ENCODE measurements around the gene TNFAIP8L2.

TNFAIP8L2 gene

GRCh38 chr1:151156515-151156819 lies at the start of gene TNFAIP8L2:
Gene TNFAIP8L2 (plus strand): TSS chr1:151156649. CDS start chr1:151158698, 2,049 bp downstream.
- peak; percentile 76 for DNase-seq

DNA sequence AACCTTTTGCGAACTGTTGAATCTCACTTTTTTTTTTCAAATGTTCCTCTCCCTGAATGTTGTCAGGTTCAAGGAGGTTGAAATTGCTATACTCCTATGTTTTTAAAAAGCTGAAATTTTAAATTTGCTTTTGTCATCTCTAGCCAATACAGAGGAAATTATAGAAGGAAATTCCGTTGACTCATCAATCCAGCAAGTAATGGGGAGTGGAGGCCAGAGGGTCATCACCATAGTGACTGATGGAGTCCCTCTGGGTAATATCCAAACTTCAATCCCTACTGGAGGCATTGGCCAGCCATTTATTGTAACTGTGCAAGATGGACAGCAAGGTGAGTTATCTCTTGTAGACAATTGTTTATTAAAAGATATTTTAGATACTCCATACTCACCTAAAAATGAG lies 49.6 kb upstream of the TNFAIP8L2 start:
- DNase-seq = no peak

DNA sequence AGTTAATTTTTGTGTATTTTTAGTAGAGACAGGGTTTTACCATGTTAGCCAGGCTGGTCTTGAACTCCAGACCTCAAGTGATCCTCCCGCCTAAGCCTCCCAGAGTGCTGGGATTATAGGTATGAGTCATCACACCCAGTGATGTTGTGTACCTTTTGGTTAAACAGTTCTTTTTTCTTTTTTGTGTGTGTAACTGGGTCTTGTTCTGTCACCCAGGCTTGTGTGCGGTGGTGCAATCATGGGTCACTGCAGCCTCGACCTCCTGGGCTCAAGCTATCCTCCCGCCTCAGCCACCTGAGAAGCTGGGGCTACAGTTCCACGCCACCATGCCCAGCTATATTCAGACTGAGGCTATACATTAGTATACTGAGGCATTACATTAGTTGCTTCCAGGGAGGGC lies 48.1 kb upstream of the TNFAIP8L2 start:
- no peak for DNase-seq

GRCh38 chr1:151113877-151114276 lies 42.6 kb upstream of the TNFAIP8L2 start:
- DNase-seq = no peak

DNA sequence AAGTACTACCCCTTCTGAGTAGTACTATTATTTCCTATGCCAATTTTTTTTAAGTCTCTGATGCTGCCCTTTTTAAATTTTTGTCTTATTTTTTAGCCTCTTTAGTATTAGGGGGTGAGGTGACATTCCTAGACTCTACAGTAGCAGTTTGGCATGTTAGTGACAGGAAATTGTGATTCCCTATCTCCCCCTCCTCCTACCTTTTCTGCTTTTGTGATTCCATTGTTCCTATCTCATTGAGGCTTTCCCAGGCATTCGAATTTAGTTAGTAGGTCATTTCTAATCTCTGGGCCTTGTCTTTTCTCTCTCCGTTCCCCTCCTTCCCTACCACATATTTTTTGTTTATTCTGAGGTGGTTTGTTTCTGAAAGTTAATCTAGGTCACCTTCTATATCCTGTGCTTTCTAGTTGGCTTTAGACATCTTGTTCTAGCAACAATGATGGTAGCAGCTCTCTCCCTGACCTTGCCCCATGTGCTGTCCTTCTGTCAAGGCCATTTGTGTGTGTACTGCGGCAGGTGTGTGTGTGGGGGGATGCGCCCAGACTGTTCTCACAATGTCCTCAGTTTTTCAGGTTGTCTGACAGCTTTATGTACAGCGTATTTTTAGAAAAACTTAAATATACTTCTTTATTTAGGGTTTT lies 31.6 kb upstream of the TNFAIP8L2 start:
- DNase-seq = no peak

DNA sequence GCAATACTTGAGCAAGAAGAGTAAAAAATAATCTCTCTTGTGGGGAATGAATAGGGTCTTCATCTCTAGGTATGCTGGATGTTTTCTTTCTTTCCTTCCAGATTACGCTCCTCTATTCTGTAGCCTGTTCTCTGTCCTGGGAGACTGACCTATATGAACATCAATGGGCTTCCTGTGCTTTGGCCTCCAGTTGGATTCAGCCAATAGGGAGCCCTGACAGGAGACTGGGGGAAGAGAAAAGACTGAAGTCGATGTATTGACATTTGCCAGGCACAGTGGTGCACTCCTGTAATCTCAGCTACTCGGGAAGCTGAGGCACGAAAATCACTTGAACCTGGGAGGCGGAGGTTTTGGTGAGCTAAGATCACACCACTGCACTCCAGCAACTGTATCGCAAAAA lies 27.6 kb upstream of the TNFAIP8L2 start:
- DNase-seq = no peak

DNA sequence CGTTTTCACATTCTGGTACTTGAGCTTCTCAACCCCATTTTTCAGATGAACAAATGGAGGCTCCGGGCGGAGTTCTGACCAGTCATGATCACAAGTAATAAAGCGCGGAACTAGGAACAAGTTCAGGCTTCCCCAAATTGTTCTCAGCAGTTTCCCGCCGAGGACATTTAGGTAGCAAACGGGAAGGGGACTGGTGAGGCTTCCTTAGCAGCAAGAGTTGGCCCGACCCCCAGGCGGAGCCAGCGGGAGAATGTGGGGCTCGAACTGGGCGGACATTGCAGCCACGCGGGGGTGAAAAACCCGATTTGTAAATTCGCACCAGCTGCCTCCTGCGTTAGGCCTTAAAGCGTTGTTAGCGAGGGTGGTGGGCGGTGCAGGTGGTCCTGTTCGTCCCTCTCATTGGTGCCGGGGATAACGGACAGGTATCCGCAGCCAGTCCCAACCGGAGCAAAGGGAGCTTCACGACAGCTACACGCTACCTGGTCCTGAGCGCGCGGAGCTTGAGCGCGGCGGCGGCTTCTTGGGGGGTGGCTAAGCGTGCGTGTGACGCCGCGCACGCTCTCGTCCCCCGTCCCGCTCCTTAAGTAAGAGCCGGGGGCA lies 25.4 kb upstream of the TNFAIP8L2 start:
- peak; percentile 81 for DNase-seq

DNA sequence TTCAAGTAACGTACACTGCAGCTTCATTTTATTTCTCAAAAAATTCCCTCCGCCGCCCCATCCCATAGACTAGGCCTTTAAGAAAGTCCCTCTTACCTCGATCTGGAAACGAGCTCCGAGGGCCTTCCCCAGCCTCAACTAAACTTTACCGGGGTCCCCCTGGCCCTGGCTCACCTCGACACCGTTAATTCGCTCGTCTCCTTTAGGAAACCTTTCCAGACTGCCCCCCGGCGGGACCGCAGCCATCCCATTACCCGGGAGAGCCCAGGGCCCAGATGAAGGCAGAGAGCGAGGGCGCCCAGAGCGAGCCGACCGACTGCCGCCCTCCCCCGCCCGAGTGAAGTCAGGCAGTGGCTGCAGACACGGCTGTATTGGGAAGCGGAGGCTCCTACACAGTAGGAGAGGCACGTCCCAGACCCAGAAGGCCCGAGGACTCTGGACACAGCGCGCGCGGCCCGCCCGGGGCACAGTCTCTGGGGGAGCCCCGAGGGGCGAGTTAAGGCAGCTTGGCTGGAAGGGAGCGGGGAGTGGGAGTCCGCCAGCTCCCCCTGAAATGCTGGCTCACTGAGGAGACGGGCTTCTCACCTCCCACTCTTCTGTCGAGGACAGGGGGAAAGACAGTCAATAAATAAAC lies 24.6 kb upstream of the TNFAIP8L2 start:
- DNase-seq = no peak

DNA sequence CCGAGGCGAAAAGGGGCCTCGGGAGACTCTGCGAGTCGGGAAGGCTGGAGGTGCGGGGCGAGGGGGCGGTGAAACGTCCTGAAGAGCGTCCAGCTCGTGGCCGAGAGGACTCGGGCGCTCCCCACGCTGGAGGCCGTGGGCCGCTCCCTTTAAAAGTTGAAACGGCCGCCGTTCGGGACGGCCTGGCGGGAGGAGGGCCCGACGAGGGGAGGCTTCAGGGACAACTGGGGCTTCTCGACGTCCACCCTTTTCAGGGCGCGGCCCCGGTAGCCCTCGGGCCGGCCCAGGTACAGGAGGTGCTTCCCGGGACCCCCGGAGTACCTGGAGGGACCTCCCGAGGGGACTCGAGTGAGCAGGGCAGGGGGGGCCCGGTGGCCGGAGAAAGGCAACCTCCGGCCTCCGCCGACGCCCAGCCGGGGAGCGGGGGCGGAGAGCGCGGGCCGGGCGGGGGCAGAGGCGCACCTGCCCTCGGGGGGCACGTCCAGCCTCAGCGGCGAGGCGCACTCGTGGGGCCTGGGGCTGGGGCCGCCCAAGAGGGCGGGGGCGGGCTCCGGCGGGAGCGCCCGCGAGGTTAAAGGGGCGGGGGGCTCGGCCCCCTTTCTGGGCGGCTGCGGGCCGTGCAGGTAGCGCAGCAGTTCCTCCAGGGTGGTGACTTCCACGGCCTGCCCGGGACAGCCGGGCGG lies 24.0 kb upstream of the TNFAIP8L2 start:
- no peak for DNase-seq

DNA sequence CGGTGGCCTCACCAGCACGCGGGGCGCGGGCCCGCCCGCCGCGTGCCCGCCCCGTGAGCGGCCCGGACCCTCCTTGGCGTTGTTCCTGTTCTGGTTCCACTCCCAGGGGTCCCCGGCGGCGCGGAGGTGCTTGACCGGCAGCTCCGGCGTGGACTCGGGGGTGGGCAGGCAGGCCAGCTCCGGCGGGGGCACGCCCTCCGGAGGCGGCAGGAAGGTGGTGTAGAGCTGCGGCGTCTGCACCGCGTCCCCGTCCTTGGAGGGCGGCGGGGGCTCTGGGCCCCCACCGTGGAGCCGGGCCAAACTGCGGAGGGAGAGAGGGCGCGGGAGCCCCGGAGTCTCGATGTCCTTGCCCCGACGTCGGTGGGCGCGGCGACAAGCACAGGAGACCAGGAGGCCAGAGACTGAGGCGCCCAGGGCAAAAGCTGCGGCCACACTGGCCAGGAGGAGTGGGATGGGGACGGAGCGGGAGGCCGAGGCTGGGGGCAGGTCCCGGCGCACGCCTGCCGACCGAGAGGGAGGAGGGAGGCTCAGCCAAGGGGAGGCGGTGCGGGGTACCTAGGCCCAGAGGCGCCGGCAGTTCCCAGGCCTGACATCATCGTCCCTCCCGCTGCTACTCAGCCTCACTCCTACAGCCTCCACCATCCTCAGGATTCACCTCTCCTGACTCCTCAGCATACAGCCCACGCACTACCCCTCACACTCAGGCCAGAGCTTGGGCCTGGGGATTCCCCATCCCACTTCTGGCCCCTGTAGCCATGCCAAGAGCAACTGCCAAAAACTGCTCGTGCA lies 23.2 kb upstream of the TNFAIP8L2 start:
- no peak for DNase-seq

GRCh38 chr1:151134396-151134795 lies 22.1 kb upstream of the TNFAIP8L2 start:
- no peak for DNase-seq

DNA sequence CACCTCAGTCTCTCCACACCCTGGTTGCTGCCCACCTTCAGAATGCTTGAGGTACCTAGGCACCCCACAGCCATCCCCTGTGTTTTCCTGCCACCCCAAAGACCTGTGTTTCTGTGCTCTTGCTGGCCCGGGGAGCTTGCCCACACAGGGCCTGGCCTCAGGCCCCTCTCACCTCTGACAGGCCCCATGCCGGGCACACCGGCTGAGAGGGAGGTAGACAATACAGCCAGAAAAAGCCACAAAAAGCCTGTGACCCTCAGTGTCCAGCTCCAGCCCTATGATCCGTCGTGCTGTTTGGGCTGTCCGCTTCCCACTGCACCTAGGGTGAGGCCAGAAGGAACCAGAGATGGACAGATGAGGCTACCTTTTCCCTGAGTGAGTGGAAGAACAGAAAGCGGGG lies 21.5 kb upstream of the TNFAIP8L2 start:
- no peak for DNase-seq

DNA sequence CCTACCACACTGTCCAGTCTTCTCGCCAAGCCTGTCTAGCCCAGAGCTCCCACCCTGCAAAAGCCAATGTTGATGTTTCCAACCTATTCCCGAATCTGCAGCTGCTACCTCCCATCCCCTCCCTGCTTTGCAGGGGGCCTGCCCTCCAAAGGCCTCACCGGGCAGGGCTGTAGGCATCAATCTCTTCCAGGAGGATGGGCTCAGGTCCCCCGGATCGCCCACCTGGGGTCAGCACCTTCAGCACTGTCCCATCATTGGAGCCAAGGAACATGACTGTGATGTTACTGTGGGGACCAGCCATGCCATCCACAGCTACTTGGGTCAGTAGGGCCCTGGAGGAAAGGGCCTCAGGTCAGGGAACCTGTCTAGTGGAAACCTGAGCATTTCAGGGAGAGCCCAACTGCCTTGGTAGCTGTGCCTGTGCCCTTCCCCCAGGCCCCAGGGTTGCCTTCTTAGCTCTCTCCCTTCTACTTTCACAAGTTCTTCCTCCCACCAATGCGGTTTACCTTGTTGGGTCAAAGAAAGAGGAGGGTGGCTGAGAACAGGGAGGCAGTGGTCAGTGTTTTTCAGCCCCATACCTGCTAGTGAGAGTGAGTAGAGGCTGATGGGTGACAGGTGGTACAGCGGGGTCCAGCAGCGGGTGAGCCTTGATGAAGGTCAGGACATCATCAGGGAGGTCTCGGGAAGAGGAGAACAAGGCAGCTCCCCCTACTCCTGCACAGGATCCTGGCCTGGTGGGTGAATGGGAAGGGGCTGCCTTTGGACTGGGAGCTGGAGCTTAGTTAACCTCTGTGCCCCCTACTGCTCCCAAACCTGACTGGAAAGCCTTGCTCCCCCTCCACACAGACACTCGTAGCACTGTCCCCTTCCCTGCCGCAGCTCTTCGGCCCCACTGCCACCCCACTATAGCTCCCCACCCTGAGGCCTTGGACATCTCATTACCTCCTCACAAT lies 20.7 kb upstream of the TNFAIP8L2 start:
- no peak for DNase-seq

DNA sequence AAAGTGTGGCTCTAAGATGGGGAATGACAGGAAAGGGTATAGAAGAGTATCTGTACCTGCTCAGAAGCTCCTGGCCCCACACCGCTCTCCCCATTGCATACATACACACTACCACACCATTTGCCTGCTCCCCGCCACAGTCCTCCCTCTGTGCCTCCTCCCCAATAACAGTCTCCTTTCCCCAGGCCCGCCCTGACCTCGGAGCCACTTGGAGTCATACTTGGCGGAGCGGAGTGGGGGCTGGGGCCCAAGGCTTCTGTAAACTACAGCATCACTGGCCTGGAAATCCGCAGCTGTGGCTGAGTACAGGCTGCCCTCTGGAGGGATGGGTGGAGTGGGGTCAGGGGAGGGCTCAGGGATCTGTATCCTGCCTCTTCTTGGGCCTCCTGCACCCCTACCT lies 18.7 kb upstream of the TNFAIP8L2 start:
- DNase-seq = no peak

DNA sequence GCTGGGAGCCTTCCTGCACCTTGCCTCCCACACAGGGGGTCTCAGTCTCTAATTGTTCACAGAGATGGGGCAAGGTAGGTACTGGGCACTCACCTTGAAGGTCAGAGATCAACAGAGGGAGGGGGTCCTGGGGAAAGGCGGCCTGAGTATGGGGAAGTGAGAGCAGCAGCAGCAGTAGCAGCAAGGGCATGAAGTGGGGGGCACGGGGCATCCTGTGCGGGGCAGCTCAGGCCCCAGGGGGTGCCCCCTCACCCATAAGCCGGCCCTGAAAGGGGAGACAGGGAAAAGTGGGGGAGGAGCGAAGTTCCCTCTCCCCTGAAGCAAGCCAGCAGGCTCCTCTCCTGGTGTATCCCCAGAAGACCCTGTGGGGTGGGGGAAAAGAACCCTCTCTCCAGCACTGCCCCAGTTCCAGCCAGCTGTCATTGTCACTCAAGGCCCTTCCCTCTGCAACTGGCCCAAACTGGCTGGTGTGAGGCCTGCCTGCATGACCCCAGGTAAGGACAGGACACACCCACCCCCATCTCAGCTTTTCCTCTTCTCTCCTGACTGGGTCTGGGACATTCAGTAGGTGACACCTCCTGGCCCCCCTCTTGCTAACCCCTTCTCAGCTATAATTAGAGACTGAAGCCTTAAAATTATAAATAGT lies 13.9 kb upstream of the TNFAIP8L2 start:
- DNase-seq = no peak

DNA sequence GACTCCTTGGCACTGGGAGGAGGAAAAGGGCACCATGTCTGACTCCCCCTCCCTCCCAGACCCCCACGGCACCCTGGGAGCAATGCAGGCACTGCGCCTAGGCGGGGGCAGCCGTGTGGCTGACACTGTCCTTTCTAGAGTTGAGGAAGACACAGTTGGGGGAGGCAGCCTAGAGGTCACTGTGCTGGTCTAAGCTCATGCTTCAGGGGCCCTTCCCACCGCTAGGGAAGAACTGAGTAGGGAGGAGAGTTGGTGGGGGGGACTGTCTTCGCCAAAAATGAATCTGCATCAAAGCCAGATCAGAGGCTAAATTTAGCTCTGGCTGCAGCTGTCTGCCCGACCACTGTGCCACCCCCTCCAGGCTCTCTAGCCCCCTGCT lies 13.4 kb upstream of the TNFAIP8L2 start:
- no peak for DNase-seq

DNA sequence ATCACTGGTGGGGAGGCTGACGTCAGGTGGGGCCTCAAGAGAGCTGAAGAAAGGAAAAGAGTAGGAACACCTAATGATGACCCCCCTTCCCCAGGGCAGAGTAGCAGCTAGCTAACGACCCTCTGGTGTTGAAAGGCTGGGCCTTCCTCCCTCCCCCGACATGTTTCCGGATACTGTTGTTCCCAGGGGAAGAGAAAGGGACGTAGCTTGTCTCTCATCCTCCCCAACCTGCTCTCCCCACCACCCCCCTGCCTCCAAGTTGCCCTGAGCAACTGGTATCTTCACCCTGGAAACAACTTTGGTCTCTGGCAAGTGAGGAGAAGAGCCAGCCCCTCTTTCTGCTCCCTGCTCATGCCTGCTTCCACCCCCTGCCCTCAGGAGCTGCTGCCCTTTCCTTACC lies 12.5 kb upstream of the TNFAIP8L2 start:
- no peak for DNase-seq

- no peak for DNase-seq
These were observed 11.8 kb upstream of the TNFAIP8L2 start for GRCh38 chr1:151144474-151145303.

DNA sequence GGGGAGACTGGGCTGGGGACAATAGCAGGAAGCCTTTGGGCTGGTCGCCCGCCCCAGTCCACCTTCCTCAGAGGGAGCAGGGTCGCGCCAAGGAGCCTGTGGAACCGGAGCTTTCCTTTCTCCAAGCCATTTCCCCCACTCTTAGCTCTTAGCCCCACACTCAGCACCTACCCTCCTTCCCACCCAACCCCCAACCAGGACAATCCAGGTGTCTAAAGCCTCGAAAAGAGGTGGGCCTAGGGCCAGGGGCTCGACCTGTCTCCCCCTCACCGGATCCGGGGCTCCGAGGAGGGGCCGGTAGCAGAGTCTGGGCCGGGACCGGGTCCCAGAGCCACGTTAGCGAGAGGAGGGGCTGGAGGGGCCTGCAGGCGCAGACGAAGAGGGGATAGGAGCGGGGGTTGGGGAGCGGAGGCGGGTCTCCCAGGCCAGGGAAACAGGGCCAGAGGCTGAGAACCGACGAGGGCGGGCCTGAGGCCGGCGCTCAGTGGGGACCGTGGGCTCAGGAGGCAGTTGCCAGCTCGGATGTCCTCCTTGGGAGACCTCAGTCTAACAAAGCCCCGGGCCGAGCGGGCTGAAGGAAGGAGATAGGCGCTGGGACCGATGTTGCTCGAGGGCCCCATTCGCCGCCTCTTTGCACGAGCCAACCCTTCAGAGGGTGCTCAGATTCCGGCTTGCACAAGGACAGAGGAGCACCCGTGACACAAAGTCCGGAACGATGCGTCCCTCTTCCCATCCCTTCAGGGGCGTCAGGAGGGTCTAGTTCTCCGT lies 11.0 kb upstream of the TNFAIP8L2 start:
- no peak for DNase-seq

DNA sequence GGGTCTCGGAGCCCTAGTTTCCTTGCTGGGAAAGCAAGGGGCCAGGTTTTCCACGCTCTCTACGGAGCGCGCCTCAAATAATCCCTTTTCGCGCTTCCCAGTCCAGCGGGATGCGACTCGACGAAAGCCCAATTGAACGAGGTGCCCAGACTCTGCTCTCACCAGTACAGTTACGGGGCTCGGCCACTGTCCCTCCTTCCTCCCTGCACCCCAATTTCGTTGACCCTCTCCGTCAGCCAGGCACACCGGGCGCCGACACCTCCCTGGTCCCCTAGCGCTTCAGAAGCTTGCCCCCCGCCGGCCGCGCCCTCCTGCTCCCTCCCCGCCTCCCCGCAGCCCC lies 10.4 kb upstream of the TNFAIP8L2 start:
- DNase-seq = no peak

Measured in CD4-positive, alpha-beta T cell treated with Interleukin-17A for 1 hour (primary cell).